SH-SY5Y (cell line): ENCODE data around the gene LNX2.

Experiments used
- GATA2 ChIP-seq: IDR thresholded peaks from 2 replicates; pipeline ENCODE4 v1.6.1; 2011; ENCODE audit warnings: mild to moderate bottlenecking, low read depth, low read length
- GATA3 ChIP-seq: IDR thresholded peaks from 2 replicates; pipeline ENCODE4 v1.6.1; 2011; ENCODE audit warnings: low read depth, mild to moderate bottlenecking, low read length, moderate library complexity

- TF ChIP-seq GATA3 (no peak), GATA2 (no peak)
Measured at GRCh38 chr13:27504128-27504867, 116.0 kb downstream of the LNX2 start.
